DND-41 (cell line): ENCODE data around the gene RAI1.

Source experiments
- EZH2 ChIP-seq: IDR thresholded peaks from 3 replicates; pipeline ENCODE4 v1.6.1; 2012; ENCODE audit warnings: borderline replicate concordance, low read depth, mild to moderate bottlenecking, moderate library complexity, low read length, inconsistent platforms; ENCODE audit not compliant: severe bottlenecking
- TF ChIP-seq, protein P1 (sequence below): IDR thresholded peaks from 2 replicates; pipeline ENCODE4 v1.5.1; 2012; ENCODE audit warnings: borderline replicate concordance, low read length, moderate library complexity, mild to moderate bottlenecking; ENCODE audit not compliant: poor library complexity, severe bottlenecking; ENCODE audit errors: extremely low read depth

DNA sequence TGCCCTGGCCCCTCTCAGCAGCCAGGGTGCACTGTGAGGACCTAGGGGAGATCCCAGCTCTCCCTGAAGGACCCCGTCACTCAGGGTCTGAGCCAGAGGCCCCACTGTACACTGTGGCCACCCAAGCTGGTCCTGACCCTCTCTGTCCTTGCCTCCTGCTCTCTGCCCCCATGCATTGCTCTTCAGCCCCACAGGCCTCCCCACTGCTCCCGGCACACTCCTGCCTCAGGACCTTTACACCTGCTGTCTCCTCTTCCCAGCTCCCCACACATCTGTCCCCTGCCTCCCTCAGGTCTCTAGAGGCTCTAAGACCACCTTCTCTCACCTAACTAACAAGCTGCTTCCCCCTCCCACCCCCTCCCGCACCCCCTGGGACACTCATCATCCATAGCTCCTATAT, 12.9 kb upstream of the RAI1 start:
- TF ChIP-seq, protein P1, sequence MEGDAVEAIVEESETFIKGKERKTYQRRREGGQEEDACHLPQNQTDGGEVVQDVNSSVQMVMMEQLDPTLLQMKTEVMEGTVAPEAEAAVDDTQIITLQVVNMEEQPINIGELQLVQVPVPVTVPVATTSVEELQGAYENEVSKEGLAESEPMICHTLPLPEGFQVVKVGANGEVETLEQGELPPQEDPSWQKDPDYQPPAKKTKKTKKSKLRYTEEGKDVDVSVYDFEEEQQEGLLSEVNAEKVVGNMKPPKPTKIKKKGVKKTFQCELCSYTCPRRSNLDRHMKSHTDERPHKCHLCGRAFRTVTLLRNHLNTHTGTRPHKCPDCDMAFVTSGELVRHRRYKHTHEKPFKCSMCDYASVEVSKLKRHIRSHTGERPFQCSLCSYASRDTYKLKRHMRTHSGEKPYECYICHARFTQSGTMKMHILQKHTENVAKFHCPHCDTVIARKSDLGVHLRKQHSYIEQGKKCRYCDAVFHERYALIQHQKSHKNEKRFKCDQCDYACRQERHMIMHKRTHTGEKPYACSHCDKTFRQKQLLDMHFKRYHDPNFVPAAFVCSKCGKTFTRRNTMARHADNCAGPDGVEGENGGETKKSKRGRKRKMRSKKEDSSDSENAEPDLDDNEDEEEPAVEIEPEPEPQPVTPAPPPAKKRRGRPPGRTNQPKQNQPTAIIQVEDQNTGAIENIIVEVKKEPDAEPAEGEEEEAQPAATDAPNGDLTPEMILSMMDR = no peak
- no peak for TF ChIP-seq EZH2
